ENCODE data around the gene EFHD2. TPM values are rescaled to one million over a fixed set of nuclear protein-coding genes. Genes with fewer than 3 reads are reported as not detected.
"Not testable (repeated sequence)": the region's sequence is repeated elsewhere in the genome, so short reads cannot be mapped to it uniquely, and the experiment has no call there.

Gene EFHD2
- polyA plus RNA-seq, 6 donors from 2014 or later, result 34.1 to 49.5 (median 44.3) TPM

- H3K36me3 Mint-ChIP-seq, result peaks cover 0 to 2% of the 10 kb centered on the region in 2 donors
- no peak overlapping the region for H3K4me3 Mint-ChIP-seq
- H3K4me1 Mint-ChIP-seq, result no peaks in the 10 kb centered on the region
- no peak for DNase-seq
- H3K27me3 Mint-ChIP-seq, result no peaks in the 10 kb centered on the region
- H3K9me3 Mint-ChIP-seq, result no peaks in the 10 kb centered on the region
- ATAC-seq (ENCODE audit: low read depth in 2 of 2), result peak in 1 of 2 donors; percentile 6
- peak overlapping the region in 1 of 6 donors; percentile 88 for H3K27ac Mint-ChIP-seq
Observed at GRCh38 chr1:15431571-15431948, 21.9 kb downstream of the EFHD2 start.

DNA sequence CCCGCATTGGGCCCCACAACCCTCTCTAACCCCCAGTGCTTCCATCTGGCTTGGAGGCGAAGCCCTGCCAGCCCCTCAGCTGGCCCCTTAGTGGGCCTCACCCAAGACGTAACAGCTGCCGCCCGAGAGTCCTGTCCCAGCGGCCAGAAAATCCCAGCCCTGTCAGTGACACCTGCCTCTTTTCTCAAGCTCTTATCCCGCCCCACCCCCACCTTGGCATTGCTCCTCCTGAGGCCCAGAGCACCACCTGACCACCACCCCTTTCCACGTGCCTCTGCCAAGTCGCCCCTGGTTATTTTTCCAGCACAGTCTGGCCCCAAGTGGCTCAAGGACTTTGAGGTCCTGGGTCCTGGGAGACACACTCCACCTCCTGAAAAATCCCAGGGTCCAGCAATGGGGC lies 22.6 kb downstream of the EFHD2 start:
- ATAC-seq (ENCODE audit: low read depth in 2 of 2) (no peak), DNase-seq (no peak)
- H3K4me3 Mint-ChIP-seq, result no peak overlapping the region
- H3K27ac Mint-ChIP-seq, result peak overlapping the region in 1 of 6 donors; percentile 88
- H3K4me1 Mint-ChIP-seq, result no peaks in the 10 kb centered on the region
- H3K27me3 Mint-ChIP-seq, result no peaks in the 10 kb centered on the region
- H3K36me3 Mint-ChIP-seq, result no peaks in the 10 kb centered on the region
- no peaks in the 10 kb centered on the region for H3K9me3 Mint-ChIP-seq

- no peaks in the 10 kb centered on the region for H3K27me3 Mint-ChIP-seq
- peak overlapping the region in 2 of 6 donors; percentile 37 to 88 for H3K27ac Mint-ChIP-seq
- H3K4me3 Mint-ChIP-seq, result peak overlapping the region in 1 of 8 donors; percentile 35
- ATAC-seq (ENCODE audit: low read depth in 2 of 2) (no peak), DNase-seq (no peak)
- no peaks in the 10 kb centered on the region for H3K9me3 Mint-ChIP-seq
- no peaks in the 10 kb centered on the region for H3K4me1 Mint-ChIP-seq
- no peaks in the 10 kb centered on the region for H3K36me3 Mint-ChIP-seq
Observed at GRCh38 chr1:15433471-15433870, 23.8 kb downstream of the EFHD2 start.

DNA sequence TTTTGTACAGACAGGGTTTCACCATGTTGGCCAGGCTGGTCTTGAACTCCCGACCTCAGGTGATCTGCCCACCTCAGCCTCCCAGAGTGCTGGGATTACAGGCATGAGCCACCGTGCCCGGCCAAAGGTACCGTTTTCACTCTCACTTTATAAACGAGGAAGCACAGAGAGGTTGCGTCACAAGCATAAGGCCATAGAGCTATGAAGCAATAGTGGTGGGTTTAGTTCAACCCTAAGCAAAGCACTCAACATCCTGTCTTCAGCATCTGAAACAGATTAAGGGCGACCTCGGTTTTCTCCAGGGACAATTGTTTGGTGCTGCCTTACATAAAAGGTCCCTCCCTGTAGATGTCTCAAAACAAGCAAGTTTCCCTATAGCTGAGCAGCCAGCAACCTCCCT lies 25.1 kb downstream of the EFHD2 start:
- not testable (repeated sequence) for H3K27me3 Mint-ChIP-seq; H3K4me1 Mint-ChIP-seq; H3K36me3 Mint-ChIP-seq; H3K9me3 Mint-ChIP-seq; DNase-seq; H3K4me3 Mint-ChIP-seq; ATAC-seq (ENCODE audit: low read depth in 2 of 2)
- H3K27ac Mint-ChIP-seq, result peak overlapping the region in 1 of 6 donors; percentile 5

- no peaks in the 10 kb centered on the region for H3K4me1 Mint-ChIP-seq
- no peak overlapping the region for H3K4me3 Mint-ChIP-seq
- H3K9me3 Mint-ChIP-seq, result no peaks in the 10 kb centered on the region
- ATAC-seq (ENCODE audit: low read depth in 2 of 2), result no peak
- H3K36me3 Mint-ChIP-seq, result no peaks in the 10 kb centered on the region
- DNase-seq, result no peak
- H3K27me3 Mint-ChIP-seq, result no peaks in the 10 kb centered on the region
- peak overlapping the region in 2 of 6 donors; percentile 47 to 59 for H3K27ac Mint-ChIP-seq
Observed at GRCh38 chr1:15435239-15436077, 25.8 kb downstream of the EFHD2 start.

- Mint-ChIP-seq H3K4me1 (no peaks in the 10 kb centered on the region), H3K27me3 (peaks cover 0 to 5% (median 1%) of the 10 kb centered on the region in 3 donors), H3K9me3 (no peaks in the 10 kb centered on the region), H3K4me3 (no peak overlapping the region), H3K27ac (peak overlapping the region in 1 of 6 donors; percentile 58), H3K36me3 (no peaks in the 10 kb centered on the region)
- no peak for ATAC-seq (ENCODE audit: low read depth in 2 of 2)
- no peak for DNase-seq
Observed at GRCh38 chr1:15436881-15437442, 27.3 kb downstream of the EFHD2 start.

DNA sequence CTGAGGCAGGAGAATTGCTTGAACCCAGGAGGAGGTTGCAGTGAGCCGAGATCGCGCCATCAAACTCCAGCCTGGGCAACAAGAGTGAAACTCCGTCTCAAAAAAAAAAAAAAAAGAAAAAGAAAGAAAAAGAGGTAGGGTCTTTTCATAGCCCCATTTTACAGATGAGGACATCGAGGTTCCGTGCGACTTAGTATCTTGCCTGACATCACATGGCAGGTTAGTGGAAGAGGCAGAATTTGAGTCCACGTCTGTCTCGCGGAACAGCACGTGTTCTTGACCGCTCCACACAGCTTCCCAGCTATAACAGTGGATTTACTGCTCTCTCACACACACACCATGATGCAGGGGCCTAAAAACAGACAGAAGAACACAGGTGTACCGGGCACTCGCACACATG lies 29.6 kb downstream of the EFHD2 start:
- no peak overlapping the region for H3K27ac Mint-ChIP-seq
- no peaks in the 10 kb centered on the region for H3K4me1 Mint-ChIP-seq
- H3K4me3 Mint-ChIP-seq, result no peak overlapping the region
- H3K36me3 Mint-ChIP-seq, result no peaks in the 10 kb centered on the region
- ATAC-seq (ENCODE audit: low read depth in 2 of 2) (no peak), DNase-seq (no peak)
- H3K27me3 Mint-ChIP-seq, result peaks cover 0 to 18% (median 9%) of the 10 kb centered on the region in 3 donors
- no peaks in the 10 kb centered on the region for H3K9me3 Mint-ChIP-seq

- Mint-ChIP-seq H3K27ac (no peak overlapping the region), H3K36me3 (no peaks in the 10 kb centered on the region), H3K4me3 (peak overlapping the region in 1 of 8 donors; percentile 9), H3K4me1 (no peaks in the 10 kb centered on the region), H3K9me3 (no peaks in the 10 kb centered on the region), H3K27me3 (peaks cover 4 to 24% (median 10%) of the 10 kb centered on the region in 3 donors)
- DNase-seq (no peak), ATAC-seq (ENCODE audit: low read depth in 2 of 2) (no peak)
Observed at GRCh38 chr1:15440357-15440756, 30.7 kb downstream of the EFHD2 start.

GRCh38 chr1:15441247-15441646 lies 31.6 kb downstream of the EFHD2 start:
- Mint-ChIP-seq H3K27ac (peak overlapping the region in 1 of 6 donors; percentile 19), H3K36me3 (no peaks in the 10 kb centered on the region), H3K27me3 (peaks cover 9 to 33% (median 19%) of the 10 kb centered on the region in 3 donors), H3K9me3 (peaks cover 0 to 2% (median 0%) of the 10 kb centered on the region in 7 donors), H3K4me3 (no peak overlapping the region), H3K4me1 (no peaks in the 10 kb centered on the region)
- DNase-seq (no peak), ATAC-seq (ENCODE audit: low read depth in 2 of 2) (no peak)

- Mint-ChIP-seq H3K9me3 (peaks cover 0 to 2% (median 0%) of the 10 kb centered on the region in 7 donors), H3K27ac (no peak overlapping the region), H3K4me1 (no peaks in the 10 kb centered on the region), H3K36me3 (no peaks in the 10 kb centered on the region), H3K27me3 (peaks cover 11 to 42% (median 27%) of the 10 kb centered on the region in 3 donors), H3K4me3 (peak overlapping the region in 1 of 8 donors; percentile 25)
- no peak for ATAC-seq (ENCODE audit: low read depth in 2 of 2)
- no peak for DNase-seq
Observed at GRCh38 chr1:15442119-15442518, 32.4 kb downstream of the EFHD2 start.

DNA sequence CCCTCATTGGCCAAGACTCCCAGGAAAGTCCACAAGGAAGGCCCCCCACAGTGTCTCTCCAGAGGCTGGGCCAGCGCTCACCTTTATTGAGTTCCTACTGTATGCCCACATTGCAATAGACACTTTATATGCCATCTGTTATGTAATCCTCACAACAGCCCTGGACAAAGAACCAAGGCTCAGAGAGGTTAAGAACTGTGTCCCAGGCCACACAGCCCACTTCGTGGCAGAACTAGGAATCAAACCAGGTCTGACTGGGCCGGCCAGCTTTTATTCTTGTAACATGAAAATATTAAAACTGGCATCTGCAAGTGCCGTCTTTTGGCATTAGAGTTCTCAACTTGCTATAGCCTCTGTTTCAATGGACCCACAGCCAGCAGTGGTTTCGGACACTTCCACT lies 33.1 kb downstream of the EFHD2 start:
- Mint-ChIP-seq H3K36me3 (no peaks in the 10 kb centered on the region), H3K4me1 (no peaks in the 10 kb centered on the region), H3K9me3 (peaks cover 0 to 2% (median 0%) of the 10 kb centered on the region in 7 donors), H3K4me3 (no peak overlapping the region), H3K27ac (no peak overlapping the region), H3K27me3 (peaks cover 14 to 48% (median 31%) of the 10 kb centered on the region in 3 donors)
- no peak for ATAC-seq (ENCODE audit: low read depth in 2 of 2)
- DNase-seq, result no peak

DNA sequence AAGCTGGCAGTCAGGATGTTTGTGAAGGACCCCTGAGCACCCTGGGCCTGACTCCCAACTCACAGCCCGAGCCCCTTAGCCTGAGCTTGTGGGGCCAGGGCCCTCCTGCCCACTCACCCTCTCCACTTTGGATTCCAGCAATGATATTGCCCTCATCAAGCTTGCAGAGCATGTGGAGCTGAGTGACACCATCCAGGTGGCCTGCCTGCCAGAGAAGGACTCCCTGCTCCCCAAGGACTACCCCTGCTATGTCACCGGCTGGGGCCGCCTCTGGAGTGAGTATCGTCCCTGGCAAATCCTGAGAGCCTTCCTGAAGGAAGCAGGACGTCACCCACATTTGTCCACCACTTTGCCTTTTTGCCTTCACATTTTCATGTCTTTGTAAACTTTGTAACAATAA lies 33.6 kb downstream of the EFHD2 start:
- DNase-seq, result no peak
- peaks cover 14 to 48% (median 31%) of the 10 kb centered on the region in 3 donors for H3K27me3 Mint-ChIP-seq
- H3K36me3 Mint-ChIP-seq, result no peaks in the 10 kb centered on the region
- H3K4me1 Mint-ChIP-seq, result no peaks in the 10 kb centered on the region
- no peak for ATAC-seq (ENCODE audit: low read depth in 2 of 2)
- peaks cover 0 to 2% (median 0%) of the 10 kb centered on the region in 7 donors for H3K9me3 Mint-ChIP-seq
- no peak overlapping the region for H3K4me3 Mint-ChIP-seq
- H3K27ac Mint-ChIP-seq, result no peak overlapping the region

DNA sequence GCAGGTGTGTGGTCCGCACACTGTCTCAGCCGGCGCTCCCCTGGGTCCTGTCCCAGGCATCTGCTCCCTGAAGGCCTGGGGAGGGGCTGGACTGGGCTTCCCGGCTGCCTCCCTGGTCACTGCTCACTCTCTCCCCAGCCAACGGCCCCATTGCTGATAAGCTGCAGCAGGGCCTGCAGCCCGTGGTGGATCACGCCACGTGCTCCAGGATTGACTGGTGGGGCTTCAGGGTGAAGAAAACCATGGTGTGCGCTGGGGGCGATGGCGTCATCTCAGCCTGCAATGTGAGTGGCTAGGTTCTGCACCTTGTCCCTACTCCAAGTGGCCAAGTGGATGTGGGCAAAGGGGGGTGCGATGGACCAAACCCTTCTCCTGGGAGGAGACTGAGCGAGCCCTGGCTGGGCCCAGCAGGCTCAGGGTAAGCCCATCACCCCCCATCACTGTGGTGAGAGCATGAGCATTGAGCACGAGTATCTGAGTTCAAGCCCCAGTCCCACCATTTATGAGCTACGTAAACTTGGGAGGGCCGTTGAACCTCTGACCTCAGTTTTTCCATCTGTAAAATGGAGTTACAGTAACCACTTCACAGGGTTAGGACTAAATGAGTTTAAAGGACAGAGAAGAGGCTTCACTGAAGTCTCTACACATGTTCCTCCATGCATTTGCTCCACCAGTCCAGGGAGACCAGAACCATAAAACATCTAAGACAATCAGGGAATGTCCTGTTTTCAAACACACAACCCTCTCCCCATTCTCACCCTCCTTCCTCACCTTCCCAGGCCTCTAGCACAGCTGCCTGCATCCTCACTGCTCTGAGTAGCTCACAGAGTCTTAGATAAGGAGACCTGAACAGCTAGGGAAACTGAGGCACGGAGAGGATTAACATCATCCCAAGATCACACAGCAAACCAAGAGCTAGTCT lies 35.0 kb downstream of the EFHD2 start:
- H3K36me3 Mint-ChIP-seq, result no peaks in the 10 kb centered on the region
- no peak overlapping the region for H3K4me3 Mint-ChIP-seq
- no peaks in the 10 kb centered on the region for H3K4me1 Mint-ChIP-seq
- peaks cover 0 to 2% (median 0%) of the 10 kb centered on the region in 7 donors for H3K9me3 Mint-ChIP-seq
- ATAC-seq (ENCODE audit: low read depth in 2 of 2) (no peak), DNase-seq (no peak)
- no peak overlapping the region for H3K27ac Mint-ChIP-seq
- peaks cover 14 to 53% (median 37%) of the 10 kb centered on the region in 3 donors for H3K27me3 Mint-ChIP-seq

Data from naive B cell (primary cell).